H1 (cell line): ENCODE measurements around the gene CNIH3. TPM values are rescaled to one million over a fixed set of nuclear protein-coding genes. Genes with fewer than 3 reads are reported as not detected.

ENCODE experiments used
- CTCF ChIA-PET: fragments of 300-600 bp; sonication (Branson Sonifier 250); formaldehyde crosslinking; loops from one replicate; lab custom pipeline; 2021; ENCODE audit not compliant: partially characterized antibody; lab: Charles Lee
- POLR2A ChIA-PET: fragments of 300-600 bp; sonication (Branson Sonifier 250); formaldehyde crosslinking; loops from one replicate; lab custom pipeline; 2021; ENCODE audit warnings: inconsistent platforms; ENCODE audit not compliant: partially characterized antibody; lab: Charles Lee
- DNase-seq, 2 experiments: peaks; one replicate each; pipeline versions ENCODE4 v3.0.0 to v3.0.0-alpha.2; 2010 to 2022; ENCODE audit warnings: low spot score in 2 of 2, low read depth in 1 of 2, mixed read lengths in 1 of 2
- FAIRE-seq: peaks from 2 replicates; lab custom pipeline; 2011; peaks lifted over from hg19 to GRCh38; lab: Jason Lieb, UNC
- H2AFZ ChIP-seq: 2 replicates; pipeline ENCODE4 v1.8.1; 2012; ENCODE audit warnings: low read length, inconsistent platforms
- H2AK5ac ChIP-seq: 2 replicates; pipeline ENCODE4 v1.6.1; 2013; ENCODE audit warnings: low read depth, low read length
- H2BK120ac ChIP-seq: replicated peaks from 2 replicates; pipeline ENCODE3; 2013; ENCODE audit warnings: low read depth, low read length, inconsistent platforms
- H2BK12ac ChIP-seq: 2 replicates; pipeline ENCODE4 v1.6.1; 2013; ENCODE audit warnings: low read depth, low read length
- H2BK15ac ChIP-seq: 2 replicates; pipeline ENCODE4 v1.6.1; 2013; ENCODE audit warnings: low read length
- H2BK20ac ChIP-seq: 2 replicates; pipeline ENCODE4 v1.6.1; 2013; ENCODE audit warnings: low read length
- H2BK5ac ChIP-seq: 2 replicates; pipeline ENCODE4 v1.6.1; 2013; ENCODE audit warnings: low read depth, low read length
- H3K14ac ChIP-seq: 2 replicates; pipeline ENCODE4 v1.6.1; 2013; ENCODE audit warnings: inconsistent platforms; ENCODE audit not compliant: insufficient read length
- H3K18ac ChIP-seq: 2 replicates; pipeline ENCODE4 v1.6.1; 2013; ENCODE audit warnings: low read length; ENCODE audit errors: extremely low read depth
- H3K23ac ChIP-seq: 2 replicates; pipeline ENCODE4 v1.6.1; 2013; ENCODE audit warnings: inconsistent platforms; ENCODE audit not compliant: insufficient read length
- H3K23me2 ChIP-seq: 2 replicates; pipeline ENCODE4 v1.6.1; 2013; ENCODE audit warnings: low read depth, low read length
- H3K27ac ChIP-seq: 2 replicates; pipeline ENCODE4 v1.6.1; 2011; ENCODE audit warnings: low read depth, low read length, inconsistent platforms
- H3K27me3 ChIP-seq, 4 experiments: replicated peaks in 1 of 4; 1 replicate in 1 of 4; 2 replicates in 3 of 4; pipeline versions ENCODE4 v1.6.1 to v1.8.1; 2011 to 2013; ENCODE audit warnings: low read length in 3 of 4, mild to moderate bottlenecking in 3 of 4, inconsistent platforms in 2 of 4, mixed read lengths in 2 of 4, moderate library complexity in 1 of 4; ENCODE audit not compliant: control insufficient read depth in 3 of 4, insufficient read depth in 3 of 4; ENCODE audit errors: extremely low read depth in 1 of 4
- H3K36me3 ChIP-seq, 4 experiments: 2 replicates each; pipeline versions ENCODE4 v1.6.1 to v1.8.1; 2011 to 2013; ENCODE audit warnings: mild to moderate bottlenecking in 4 of 4, low read length in 3 of 4, moderate library complexity in 2 of 4, control low read depth in 1 of 4, inconsistent platforms in 1 of 4; ENCODE audit not compliant: insufficient read depth in 4 of 4, control insufficient read depth in 2 of 4
- H3K4ac ChIP-seq: replicated peaks from 2 replicates; pipeline ENCODE3; 2013; ENCODE audit warnings: low read length, low read depth, mixed read lengths, inconsistent platforms; ENCODE audit not compliant: insufficient read length
- H3K4me1 ChIP-seq, 4 experiments: replicated peaks in 1 of 4; 1 replicate in 1 of 4; 2 replicates in 3 of 4; pipeline versions ENCODE4 v1.6.1 to v1.8.1; 2011 to 2013; ENCODE audit warnings: low read length in 3 of 4, inconsistent platforms in 2 of 4, mixed read lengths in 1 of 4; ENCODE audit not compliant: insufficient read depth in 4 of 4, control insufficient read depth in 3 of 4
- H3K4me2 ChIP-seq, 2 experiments: 2 replicates each; pipeline versions ENCODE4 v1.6.1 to v1.8.1; 2011 to 2013; ENCODE audit warnings: low read depth in 2 of 2, low read length in 2 of 2, control low read depth in 1 of 2, inconsistent platforms in 1 of 2, mild to moderate bottlenecking in 1 of 2; ENCODE audit not compliant: insufficient read depth in 1 of 2
- H3K4me3 ChIP-seq, 4 experiments: fragments of 200-600, 300-600 bp in 1 of 4; sonication (generic), shearing (Covaris generic), sonication (Bioruptor Twin) in 1 of 4; 2 replicates each; pipeline versions ENCODE4 v1.5.1 to v1.8.1; 2011 to 2016; ENCODE audit warnings: low read length in 4 of 4, low read depth in 3 of 4, control low read depth in 2 of 4, inconsistent platforms in 2 of 4, mild to moderate bottlenecking in 2 of 4, mixed read lengths in 1 of 4, moderate library complexity in 1 of 4; ENCODE audit not compliant: insufficient read depth in 2 of 4; ENCODE audit errors: extremely low read depth in 1 of 4
- H3K56ac ChIP-seq: replicated peaks from 2 replicates; pipeline ENCODE3; 2013; ENCODE audit warnings: low read depth, mild to moderate bottlenecking, mixed read lengths, low read length, inconsistent platforms; ENCODE audit not compliant: insufficient read length
- H3K79me1 ChIP-seq: 2 replicates; pipeline ENCODE4 v1.6.1; 2013; ENCODE audit warnings: low read depth, low read length, control low read depth
- H3K79me2 ChIP-seq, 2 experiments: 2 replicates each; pipeline versions ENCODE4 v1.6.1 to v1.8.1; 2012 to 2013; ENCODE audit warnings: low read length in 2 of 2, mild to moderate bottlenecking in 2 of 2, inconsistent platforms in 1 of 2; ENCODE audit not compliant: insufficient read depth in 2 of 2, control insufficient read depth in 1 of 2
- H3K9ac ChIP-seq, 4 experiments: replicated peaks in 1 of 4; 1 replicate in 1 of 4; 2 replicates in 3 of 4; pipeline versions ENCODE4 v1.6.1 to v1.8.1; 2011 to 2013; ENCODE audit warnings: low read depth in 3 of 4, low read length in 3 of 4, control low read depth in 2 of 4, mild to moderate bottlenecking in 2 of 4, moderate library complexity in 2 of 4, inconsistent platforms in 1 of 4; ENCODE audit errors: extremely low read depth in 1 of 4
- H3K9me3 ChIP-seq, 2 experiments: 2 replicates each; pipeline versions ENCODE4 v1.6.1 to v1.8.1; 2012 to 2013; ENCODE audit warnings: mild to moderate bottlenecking in 2 of 2, moderate library complexity in 2 of 2, control low read depth in 1 of 2, inconsistent platforms in 1 of 2, low read depth in 1 of 2, low read length in 1 of 2, mixed read lengths in 1 of 2; ENCODE audit not compliant: insufficient read depth in 2 of 2
- H4K20me1 ChIP-seq, 2 experiments: replicated peaks in 1 of 2; 2 replicates each; pipeline versions ENCODE3 to v1.8.1; 2011 to 2013; ENCODE audit warnings: inconsistent platforms in 2 of 2, low read length in 2 of 2, mild to moderate bottlenecking in 1 of 2; ENCODE audit not compliant: insufficient read depth in 2 of 2, control insufficient read depth in 1 of 2
- H4K5ac ChIP-seq: 2 replicates; pipeline ENCODE4 v1.6.1; 2013; ENCODE audit warnings: low read length, low read depth, mixed read lengths, inconsistent platforms; ENCODE audit not compliant: insufficient read length
- H4K8ac ChIP-seq: 2 replicates; pipeline ENCODE4 v1.8.0; 2013; ENCODE audit warnings: mild to moderate bottlenecking, moderate library complexity, low read length, inconsistent platforms; ENCODE audit not compliant: insufficient read depth; ENCODE audit errors: extremely low read depth
- H4K91ac ChIP-seq: replicated peaks from 2 replicates; pipeline ENCODE3; 2013; ENCODE audit warnings: low read length, mixed read lengths, inconsistent platforms; ENCODE audit not compliant: insufficient read length
- BCL11A ChIP-seq, 2 experiments: IDR thresholded peaks; one replicate each; pipeline ENCODE4 v1.6.1; 2011; ENCODE audit warnings: low read depth in 2 of 2, low read length in 2 of 2, mild to moderate bottlenecking in 2 of 2
- CTBP2 ChIP-seq: IDR thresholded peaks from 2 replicates; pipeline ENCODE4 v1.7.0; 2011; ENCODE audit warnings: borderline replicate concordance, mild to moderate bottlenecking, moderate library complexity, mixed read lengths, low read length; ENCODE audit not compliant: insufficient read depth, insufficient read length
- KDM5A ChIP-seq: fragments of 200-600 bp; IDR thresholded peaks from 2 replicates; pipeline ENCODE4 v1.7.1; 2012; ENCODE audit warnings: mild to moderate bottlenecking, low read length, inconsistent platforms, mixed read lengths
- NRF1 ChIP-seq: IDR thresholded peaks from 2 replicates; pipeline ENCODE4 v1.6.1; 2011; ENCODE audit warnings: mild to moderate bottlenecking, low read depth, low read length, improper control_type of control experiment
- POU5F1 ChIP-seq: IDR thresholded peaks from 2 replicates; pipeline ENCODE4 v1.6.1; 2011; ENCODE audit warnings: low read depth, mild to moderate bottlenecking, low read length, moderate library complexity
- RFX5 ChIP-seq: IDR thresholded peaks from 2 replicates; pipeline ENCODE4 v1.6.1; 2011; ENCODE audit warnings: low read depth, low read length, improper control_type of control experiment, borderline replicate concordance
- RXRA ChIP-seq: IDR thresholded peaks from 2 replicates; pipeline ENCODE4 v1.6.1; 2011; ENCODE audit warnings: low read depth, mild to moderate bottlenecking, low read length, moderate library complexity; ENCODE audit not compliant: insufficient read depth
- SIRT6 ChIP-seq: IDR thresholded peaks from one replicate; pipeline ENCODE4 v1.7.1; 2012; ENCODE audit warnings: low read length, inconsistent platforms
- SRF ChIP-seq: IDR thresholded peaks from 2 replicates; pipeline ENCODE4 v1.6.1; 2011; ENCODE audit warnings: mild to moderate bottlenecking, low read depth, low read length, moderate library complexity
- TAF7 ChIP-seq: optimal IDR thresholded peaks from 2 replicates; pipeline ENCODE3; 2011; ENCODE audit warnings: low read depth, mild to moderate bottlenecking, inconsistent platforms, low read length, moderate library complexity, borderline replicate concordance
- USF2 ChIP-seq: IDR thresholded peaks from 2 replicates; pipeline ENCODE4 v1.6.1; 2011; ENCODE audit warnings: low read length, improper control_type of control experiment
- WGBS, 2 experiments: shearing (Covaris generic) in 1 of 2; methylation state at CpG; one replicate each; pipeline versions ENCODE4 v1.1.6 to v1.1.7; 2013 to 2015; ENCODE audit warnings: low lambda C conversion rate in 2 of 2, mixed read lengths in 2 of 2, inconsistent platforms in 1 of 2, low coverage in 1 of 2, missing lambda C conversion rate in 1 of 2; ENCODE audit not compliant: insufficient replicate concordance in 2 of 2, insufficient coverage in 1 of 2, insufficient read length in 1 of 2; ENCODE audit errors: extremely low coverage in 1 of 2, missing lambda C conversion rate in 1 of 2; 5-methylcytosine and 5-hydroxymethylcytosine counted together
- polyA plus RNA-seq, 7 experiments: library from polyadenylated mRNA; depleted of rRNA in 3 of 7; stranded (reverse) in 5 of 7; unstranded in 2 of 7; fragments of >200 nt in 5 of 7; fragments of 200-250 nt in 2 of 7; gene quantifications; 1 replicate in 5 of 7; 2 replicates in 1 of 7; 4 replicates in 1 of 7; pipeline versions ENCODE4 v1.2.1 to v1.2.3, GENCODE V29; 2011 to 2013; ENCODE audit warnings: missing spikeins in 2 of 7, mixed read lengths in 2 of 7
- total RNA-seq: library from RNA; stranded (reverse); fragmentation: NEBNext Ultra II Directional; extraction: Animal tissue kit (Norgen Biotek cat#: 25700); gene quantifications from 2 replicates; pipeline ENCODE4 v1.2.1, GENCODE V29; 2021

Gene CNIH3
- total and polyA plus RNA-seq, 2 of the 8 experiments (the other 6 are each of a cell fraction or from before 2014, with no cell fraction given): 3.7 to 5.6 TPM

- no peaks in the 10 kb centered on the region for H3K79me2 ChIP-seq
- H3K4ac ChIP-seq: no peak overlapping the region
- H3K36me3 ChIP-seq: no peaks in the 10 kb centered on the region
- H3K14ac ChIP-seq: no peak overlapping the region
- no peaks in the 10 kb centered on the region for H3K27me3 ChIP-seq
- H3K9me3 ChIP-seq: no peaks in the 10 kb centered on the region
- H2BK15ac ChIP-seq: no peak overlapping the region
- FAIRE-seq (no peak), DNase-seq (no peak)
- H3K18ac ChIP-seq: no peak overlapping the region
- H3K56ac ChIP-seq: no peak overlapping the region
- no peak overlapping the region for H4K8ac ChIP-seq
- H3K4me3 ChIP-seq: no peak overlapping the region
- WGBS, 2 experiments: 89% methylated on average over 6 of the region's 6 CpGs; no CpG with 5 or more reads in 1 of the 2 experiments
- no peaks in the 10 kb centered on the region for H3K23me2 ChIP-seq
- no peaks in the 10 kb centered on the region for H4K20me1 ChIP-seq
- no peak overlapping the region for H3K9ac ChIP-seq
- H2AFZ ChIP-seq: no peak overlapping the region
- no peak overlapping the region for H2BK120ac ChIP-seq
- H3K4me1 ChIP-seq: peaks cover 0 to 18% (median 11%) of the 10 kb centered on the region in 4 experiments; a peak in 4 of 7 replicates
- H2BK20ac ChIP-seq: no peak overlapping the region
- no peak overlapping the region for H3K23ac ChIP-seq
- no peak overlapping the region for H4K5ac ChIP-seq
- POLR2A ChIA-PET: interaction anchor here (1.4 to 1.8 kb wide), 3 partner anchors 13 to 48 kb away, joined by 3 to 7 read pairs (median 3); partner anchors contain the start of gene CNIH3
- H4K91ac ChIP-seq: no peak overlapping the region
- H2AK5ac ChIP-seq: no peak overlapping the region
- no peaks in the 10 kb centered on the region for H3K79me1 ChIP-seq
- CTCF ChIA-PET: interaction anchor here (1.4 to 2.9 kb wide), 4 partner anchors 9 to 79 kb away, joined by 4 to 16 read pairs (median 11); no protein-coding TSS in a partner anchor
- H2BK12ac ChIP-seq: no peak overlapping the region
- H2BK5ac ChIP-seq: no peak overlapping the region
- H3K27ac ChIP-seq: no peak overlapping the region
- H3K4me2 ChIP-seq: no peak overlapping the region
- no peak for TF ChIP-seq BCL11A (IDR thresholded peaks at IDR 0.05; ENCODE audit: low read depth in 2 of 2, low read length in 2 of 2)
- TF ChIP-seq TAF7: no peak
- no peak for TF ChIP-seq KDM5A
- no peak for TF ChIP-seq POU5F1
- no peak for TF ChIP-seq SRF
- TF ChIP-seq NRF1: no peak
- no peak for TF ChIP-seq RXRA
- no peak for TF ChIP-seq USF2
- TF ChIP-seq SIRT6: no peak
- no peak for TF ChIP-seq RFX5
- TF ChIP-seq CTBP2: no peak
These were observed 23.2 kb upstream of the CNIH3 start for GRCh38 chr1:224592636-224593582.
